Esophagus muscularis mucosa (tissue), 4 donors: ENCODE data around the gene RTN4. TPM values are rescaled to one million over a fixed set of nuclear protein-coding genes. Genes with fewer than 3 reads are reported as not detected.

ENCODE experiments used
- DNase-seq: peaks from one replicate; pipeline ENCODE4 v3.0.0-alpha.2; 2017; ENCODE audit errors: extremely low spot score
- H3K27ac ChIP-seq, 4 donors: fragments of 200-600 bp; sonication (generic); replicated peaks in 1 of 4; 1 replicate in 3 of 4; 2 replicates in 1 of 4; pipeline ENCODE4 v1.5.1; 2016 to 2019; ENCODE audit warnings: mild to moderate bottlenecking in 1 of 4
- H3K27me3 ChIP-seq, 4 donors: fragments of 200-600 bp; sonication (generic); one replicate each; pipeline versions ENCODE4 v1.5.1 to v1.6.0; 2016 to 2019
- H3K36me3 ChIP-seq, 4 donors: fragments of 200-600 bp; sonication (generic); one replicate each; pipeline ENCODE4 v1.5.1; 2016 to 2019
- H3K4me1 ChIP-seq, 4 donors: fragments of 200-600 bp; sonication (generic); one replicate each; pipeline ENCODE4 v1.5.1; 2016 to 2019
- H3K4me3 ChIP-seq, 4 donors: fragments of 200-600 bp; sonication (generic); 1 replicate in 2 of 4; 2 replicates in 2 of 4; pipeline ENCODE4 v1.5.1; 2016 to 2019; ENCODE audit warnings: mild to moderate bottlenecking in 4 of 4, moderate library complexity in 1 of 4
- H3K9me3 ChIP-seq, 4 donors: fragments of 200-600 bp; sonication (generic); 1 replicate in 3 of 4; 2 replicates in 1 of 4; pipeline ENCODE4 v1.5.1; 2016 to 2019
- CTCF ChIP-seq, 3 experiments: fragments of 200-600 bp in 2 of 3; fragments of 450-650 bp in 1 of 3; sonication (generic) in 2 of 3; IDR thresholded peaks; one replicate each; pipeline ENCODE4 v1.5.1; 2017 to 2019; ENCODE audit warnings: antibody characterized with exemption in 3 of 3, mild to moderate bottlenecking in 2 of 3, moderate library complexity in 1 of 3
- EP300 ChIP-seq: sonication (generic); formaldehyde crosslinking; IDR thresholded peaks from one replicate; pipeline ENCODE4 v1.6.1; 2017; ENCODE audit warnings: antibody characterized with exemption
- POLR2A ChIP-seq: fragments of 450-650 bp; IDR thresholded peaks from one replicate; pipeline ENCODE4 v1.6.1; 2017; ENCODE audit warnings: antibody characterized with exemption, moderate library complexity, mild to moderate bottlenecking, low read depth
- POLR2AphosphoS5 ChIP-seq, 2 donors: sonication (generic); formaldehyde crosslinking; IDR thresholded peaks; one replicate each; pipeline ENCODE4 v1.6.1; 2017; ENCODE audit warnings: antibody characterized with exemption in 2 of 2
- WGBS: methylation state at CpG from one replicate; pipeline ENCODE4 v1.1.5; 2018; 5-methylcytosine and 5-hydroxymethylcytosine counted together
- intact Hi-C: fragments of 100-400 bp; cut with DNase I; formaldehyde crosslinking; loops from one replicate; pipeline ENCODE4 v1.15.1; 2023
- total RNA-seq, 4 donors: library from RNA; depleted of rRNA; stranded (reverse); fragments of >200 nt; gene quantifications; one replicate each; pipeline versions ENCODE4 v1.1.0 to v1.2.1, GENCODE V29; 2016

The RTN4 gene
- total RNA-seq, 4 donors from 2014 or later, result 214 to 272 (median 251) TPM

GRCh38 chr2:55010915-55011314 lies 39.3 kb downstream of the RTN4 start:
- no peak for TF ChIP-seq CTCF (IDR thresholded peaks at IDR 0.05)
- no peak for TF ChIP-seq POLR2AphosphoS5 (IDR thresholded peaks at IDR 0.05)
- TF ChIP-seq EP300, result no peak
- no peak for TF ChIP-seq POLR2A
- WGBS, result 94% methylated on average over 2 of the region's 2 CpGs
- Histone ChIP-seq H3K27ac (peak overlapping the region in 3 of 4 donors; percentile 20 to 55 (median 41)), H3K9me3 (no peaks in the 10 kb centered on the region), H3K4me1 (peaks cover 64 to 100% (median 100%) of the 10 kb centered on the region in 4 donors), H3K36me3 (no peaks in the 10 kb centered on the region), H3K27me3 (no peaks in the 10 kb centered on the region), H3K4me3 (no peak overlapping the region)
- DNase-seq, result no peak
- intact Hi-C loops, result loop anchor here (10.0 kb wide), 1 partner anchor 154 kb away; no protein-coding TSS in a partner anchor

GRCh38 chr2:55010149-55010591 lies 40.1 kb downstream of the RTN4 start:
- Histone ChIP-seq H3K36me3 (no peaks in the 10 kb centered on the region), H3K27me3 (no peaks in the 10 kb centered on the region), H3K27ac (peak overlapping the region; percentile 20 to 56 (median 48)), H3K4me1 (peaks cover 64 to 100% (median 99%) of the 10 kb centered on the region in 4 donors), H3K9me3 (no peaks in the 10 kb centered on the region), H3K4me3 (peak overlapping the region; percentile 35 to 47 (median 40))
- DNase-seq, result no peak
- TF ChIP-seq EP300, result no peak
- no peak for TF ChIP-seq POLR2A
- no peak for TF ChIP-seq CTCF (IDR thresholded peaks at IDR 0.05)
- TF ChIP-seq POLR2AphosphoS5 (IDR thresholded peaks at IDR 0.05), result peak; percentile 44 to 67
- intact Hi-C loops, result loop anchor here (10.0 kb wide), 1 partner anchor 155 kb away; no protein-coding TSS in a partner anchor
- 8% methylated on average over 5 of the region's 5 CpGs for WGBS

- Histone ChIP-seq H3K9me3 (no peaks in the 10 kb centered on the region), H3K36me3 (no peaks in the 10 kb centered on the region), H3K4me3 (peak overlapping the region; percentile 35 to 47 (median 40)), H3K27ac (peak overlapping the region; percentile 20 to 56 (median 48)), H3K4me1 (peaks cover 60 to 100% (median 99%) of the 10 kb centered on the region in 4 donors), H3K27me3 (no peaks in the 10 kb centered on the region)
- TF ChIP-seq POLR2A, result no peak
- no peak for TF ChIP-seq CTCF (IDR thresholded peaks at IDR 0.05)
- TF ChIP-seq POLR2AphosphoS5 (IDR thresholded peaks at IDR 0.05), result no peak
- TF ChIP-seq EP300, result no peak
- 10% methylated on average over 7 of the region's 7 CpGs for WGBS
- intact Hi-C loops, result loop anchor here (10.0 kb wide), 1 partner anchor 155 kb away; no protein-coding TSS in a partner anchor
- DNase-seq, result no peak
Measured at GRCh38 chr2:55009277-55010060, 40.8 kb downstream of the RTN4 start.

GRCh38 chr2:55006306-55006705 lies 43.9 kb downstream of the RTN4 start:
- Histone ChIP-seq H3K36me3 (no peaks in the 10 kb centered on the region), H3K9me3 (no peaks in the 10 kb centered on the region), H3K27ac (no peak overlapping the region), H3K4me1 (peaks cover 38 to 97% (median 85%) of the 10 kb centered on the region in 4 donors), H3K27me3 (no peaks in the 10 kb centered on the region), H3K4me3 (no peak overlapping the region)
- TF ChIP-seq POLR2A (no peak), CTCF (IDR thresholded peaks at IDR 0.05) (no peak), POLR2AphosphoS5 (IDR thresholded peaks at IDR 0.05) (no peak), EP300 (no peak)
- intact Hi-C loops, result no loop called here
- WGBS, result 43% methylated on average over 3 of the region's 3 CpGs
- no peak for DNase-seq
